ENCODE results near the gene SRRM3. TPM values are rescaled to one million over a fixed set of nuclear protein-coding genes. Genes with fewer than 3 reads are reported as not detected.

Gene SRRM3
- total RNA-seq, 1 experiment from 2014 or later: 0.74 TPM

GRCh38 chr7:76217942-76218566 lies 16.4 kb downstream of the SRRM3 start:
- Histone ChIP-seq H2AFZ (no peak overlapping the region), H3K27ac (no peak overlapping the region), H3K27me3 (ENCODE audit: insufficient read depth, low read depth) (peaks cover 68% of the 10 kb centered on the region), H3K9me3 (ENCODE audit: insufficient read depth, low read depth) (no peaks in the 10 kb centered on the region), H3K9me2 (ENCODE audit: insufficient read depth) (no peaks in the 10 kb centered on the region), H3K4me3 (no peak overlapping the region), H3K36me3 (ENCODE audit: low read depth) (no peaks in the 10 kb centered on the region), H4K20me1 (ENCODE audit: insufficient read depth) (no peaks in the 10 kb centered on the region), H3F3A (ENCODE audit: insufficient read depth, low read depth) (peaks cover 7% of the 10 kb centered on the region; the same call in 1 of the 2 replicates), H3K4me2 (no peak overlapping the region), H3K79me2 (ENCODE audit: low read depth) (no peaks in the 10 kb centered on the region), H3K4me1 (replicated peaks; ENCODE audit: insufficient read depth) (peaks cover 3% of the 10 kb centered on the region)
- no peak for DNase-seq
- TF ChIP-seq EZH2 (IDR thresholded peaks at IDR 0.05; ENCODE audit: low read depth) (no peak), CTCF (conservative IDR thresholded peaks at IDR 0.05) (no peak)
- POLR2A ChIA-PET (ENCODE audit: unreplicated experiment): no interaction called here
- no TSS peak for BruUV-seq (replicated peaks)
- CTCF ChIA-PET: no interaction called here
- intact Hi-C loops (cut with micrococcal nuclease; ENCODE audit: unreplicated experiment): no loop called here

- Histone ChIP-seq H4K20me1 (ENCODE audit: insufficient read depth) (no peaks in the 10 kb centered on the region), H3K27ac (no peak overlapping the region), H3F3A (ENCODE audit: insufficient read depth, low read depth) (peaks cover 7% of the 10 kb centered on the region; the same call in 1 of the 2 replicates), H3K4me1 (replicated peaks; ENCODE audit: insufficient read depth) (peaks cover 8% of the 10 kb centered on the region), H3K27me3 (ENCODE audit: insufficient read depth, low read depth) (peaks cover 47% of the 10 kb centered on the region), H3K4me2 (peak overlapping the region; percentile 7; the same call in 1 of the 2 replicates), H3K79me2 (ENCODE audit: low read depth) (no peaks in the 10 kb centered on the region), H3K36me3 (ENCODE audit: low read depth) (no peaks in the 10 kb centered on the region), H3K4me3 (no peak overlapping the region), H3K9me3 (ENCODE audit: insufficient read depth, low read depth) (no peaks in the 10 kb centered on the region), H2AFZ (no peak overlapping the region), H3K9me2 (ENCODE audit: insufficient read depth) (no peaks in the 10 kb centered on the region)
- peak in 1 of 2 experiments; percentile 54 for DNase-seq
- BruUV-seq (replicated peaks): no TSS peak
- CTCF ChIA-PET: interaction anchor here (0.7 kb wide), 1 partner anchor 1306 kb away, joined by 3 read pairs; no protein-coding TSS in a partner anchor
- intact Hi-C loops (cut with micrococcal nuclease; ENCODE audit: unreplicated experiment): no loop called here
- POLR2A ChIA-PET (ENCODE audit: unreplicated experiment): no interaction called here
- TF ChIP-seq EZH2 (IDR thresholded peaks at IDR 0.05; ENCODE audit: low read depth): no peak
- no peak for TF ChIP-seq CTCF (conservative IDR thresholded peaks at IDR 0.05)
Measured at GRCh38 chr7:76220185-76221057, 18.7 kb downstream of the SRRM3 start.

GRCh38 chr7:76222333-76222732 lies 20.6 kb downstream of the SRRM3 start:
- TF ChIP-seq EZH2 (IDR thresholded peaks at IDR 0.05; ENCODE audit: low read depth) (no peak), CTCF (conservative IDR thresholded peaks at IDR 0.05) (no peak)
- Histone ChIP-seq H3K27me3 (ENCODE audit: insufficient read depth, low read depth) (peaks cover 36% of the 10 kb centered on the region), H2AFZ (no peak overlapping the region)

More at GRCh38 chr7:76222333-76222732, 20.6 kb downstream of the SRRM3 start:
- CTCF ChIA-PET: interaction anchor here (0.5 kb wide), 1 partner anchor 237 kb away, joined by 7 read pairs; no protein-coding TSS in a partner anchor
- Histone ChIP-seq H3K4me1 (replicated peaks; ENCODE audit: insufficient read depth) (peaks cover 8% of the 10 kb centered on the region), H3K4me2 (no peak overlapping the region), H3K4me3 (no peak overlapping the region), H3K27ac (no peak overlapping the region), H3K9me2 (ENCODE audit: insufficient read depth) (no peaks in the 10 kb centered on the region), H3K9me3 (ENCODE audit: insufficient read depth, low read depth) (no peaks in the 10 kb centered on the region), H3K36me3 (ENCODE audit: low read depth) (no peaks in the 10 kb centered on the region), H4K20me1 (ENCODE audit: insufficient read depth) (no peaks in the 10 kb centered on the region), H3F3A (ENCODE audit: insufficient read depth, low read depth) (peaks cover 7% of the 10 kb centered on the region; the same call in 1 of the 2 replicates), H3K79me2 (ENCODE audit: low read depth) (no peaks in the 10 kb centered on the region)
- DNase-seq: no peak
- intact Hi-C loops (cut with micrococcal nuclease; ENCODE audit: unreplicated experiment): no loop called here
- POLR2A ChIA-PET (ENCODE audit: unreplicated experiment): no interaction called here
- no TSS peak for BruUV-seq (replicated peaks)

Measured in PC-9 (cell line).